Hepatocyte (in vitro differentiated cells): ENCODE data around the gene PPP2R2C.

Experiments
- CTCF ChIP-seq: fragments of 200-600 bp; sonication (generic); IDR thresholded peaks from 2 replicates; pipeline ENCODE4 v1.5.1; 2016; ENCODE audit warnings: antibody characterized with exemption, mild to moderate bottlenecking; ENCODE audit not compliant: poor library complexity
- EZH2phosphoT487 ChIP-seq: fragments of 200-600 bp; sonication (generic); IDR thresholded peaks from one replicate; pipeline ENCODE4 v1.6.1; 2018; ENCODE audit warnings: antibody characterized with exemption, mild to moderate bottlenecking, low read depth, moderate library complexity; ENCODE audit not compliant: unreplicated experiment, severe bottlenecking

DNA sequence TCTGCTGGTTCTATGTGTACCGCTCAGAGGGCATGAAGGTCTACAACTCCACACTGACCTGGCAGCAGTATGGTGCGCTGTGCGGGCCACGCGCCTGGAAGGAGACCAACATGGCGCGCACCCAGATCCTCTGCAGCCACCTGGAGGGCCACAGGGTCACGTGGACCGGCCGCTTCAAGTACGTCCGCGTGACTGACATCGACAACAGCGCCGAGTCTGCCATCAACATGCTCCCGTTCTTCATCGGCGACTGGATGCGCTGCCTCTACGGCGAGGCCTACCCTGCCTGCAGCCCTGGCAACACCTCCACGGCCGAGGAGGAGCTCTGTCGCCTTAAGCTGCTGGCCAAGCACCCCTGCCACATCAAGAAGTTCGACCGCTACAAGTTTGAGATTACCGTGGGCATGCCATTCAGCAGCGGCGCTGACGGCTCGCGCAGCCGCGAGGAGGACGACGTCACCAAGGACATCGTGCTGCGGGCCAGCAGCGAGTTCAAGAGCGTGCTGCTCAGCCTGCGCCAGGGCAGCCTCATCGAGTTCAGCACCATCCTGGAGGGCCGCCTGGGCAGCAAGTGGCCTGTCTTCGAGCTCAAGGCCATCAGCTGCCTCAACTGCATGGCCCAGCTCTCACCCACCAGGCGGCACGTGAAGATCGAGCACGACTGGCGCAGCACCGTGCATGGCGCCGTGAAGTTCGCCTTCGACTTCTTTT, 170.5 kb downstream of the PPP2R2C start:
- TF ChIP-seq EZH2phosphoT487 = no peak
- TF ChIP-seq CTCF = no peak
